ENCODE data around the gene MAPK8IP1. TPM values are rescaled to one million over a fixed set of nuclear protein-coding genes. Genes with fewer than 3 reads are reported as not detected.
A peak's percentile ranks its signal among the peaks of the same experiment; 100 is the strongest.

The MAPK8IP1 gene
- polyA plus RNA-seq, 1 donor (not counting 4 experiments of a cell fraction or from before 2014, with no cell fraction given), result 0.51 TPM

- H3K27ac ChIP-seq (ENCODE audit: control insufficient read depth, insufficient read depth, low read length), result no peak overlapping the region
- dilution Hi-C loops (cut with MboI; ENCODE audit: extremely low pct_ligation_motif_present, low sequenced_read_pairs), result no loop called here
- no peaks in the 10 kb centered on the region for H3K27me3 ChIP-seq (ENCODE audit: control insufficient read depth, extremely low read depth, insufficient read depth, low read length)
- DNase-seq (ENCODE audit: low read depth, low spot score) (no peak), FAIRE-seq (no peak)
- H3K4me3 ChIP-seq (ENCODE audit: control insufficient read depth in 2 of 3, extremely low read depth in 1 of 3, insufficient read depth in 2 of 3, low read depth in 1 of 3, low read length in 3 of 3), result no peak overlapping the region
- H3K79me2 ChIP-seq (ENCODE audit: control insufficient read depth, insufficient read depth, low read length), result peaks cover 1% of the 10 kb centered on the region
- peaks cover 2% of the 10 kb centered on the region for H4K20me1 ChIP-seq (ENCODE audit: control insufficient read depth, extremely low read depth, insufficient read depth, low read length)
- H3K4me1 ChIP-seq (ENCODE audit: control insufficient read depth, extremely low read depth, insufficient read depth, low read length), result peaks cover 15% of the 10 kb centered on the region
- H2AFZ ChIP-seq (ENCODE audit: control insufficient read depth, low read length), result no peak overlapping the region
- H3K9me3 ChIP-seq (ENCODE audit: control insufficient read depth, low read depth, low read length), result no peaks in the 10 kb centered on the region
- TF ChIP-seq CTCF (optimal IDR thresholded peaks at IDR 0.05 in 1 of 3, IDR thresholded peaks at IDR 0.05 in 1 of 3, conservative IDR thresholded peaks at IDR 0.05 in 1 of 3; ENCODE audit: extremely low read depth in 1 of 3, insufficient read depth in 2 of 3, low read length in 3 of 3), result no peak
- peaks cover 13 to 27% of the 10 kb centered on the region in 2 experiments for H3K36me3 ChIP-seq (ENCODE audit: control insufficient read depth in 2 of 2, extremely low read depth in 1 of 2, insufficient read depth in 2 of 2, low read length in 2 of 2)
- H3K9ac ChIP-seq (ENCODE audit: control insufficient read depth, extremely low read depth, insufficient read depth, low read length), result no peak overlapping the region
- no peak overlapping the region for H3K4me2 ChIP-seq (ENCODE audit: control insufficient read depth, extremely low read depth, insufficient read depth, low read depth, low read length)
- peaks cover 3% of the 10 kb centered on the region for H3K9me1 ChIP-seq (ENCODE audit: control insufficient read depth, extremely low read depth, insufficient read depth, low read length)
Measured at GRCh38 chr11:45858751-45859398, 26.6 kb upstream of the MAPK8IP1 start.

GRCh38 chr11:45859661-45860140, 25.8 kb upstream of the MAPK8IP1 start:
- TF ChIP-seq CTCF (optimal IDR thresholded peaks at IDR 0.05 in 1 of 3, IDR thresholded peaks at IDR 0.05 in 1 of 3, conservative IDR thresholded peaks at IDR 0.05 in 1 of 3; ENCODE audit: extremely low read depth in 1 of 3, insufficient read depth in 2 of 3, low read length in 3 of 3) (no peak), EZH2 (IDR thresholded peaks at IDR 0.05; ENCODE audit: low read length) (no peak)
- Histone ChIP-seq H3K79me2 (ENCODE audit: control insufficient read depth, insufficient read depth, low read length) (no peaks in the 10 kb centered on the region), H4K20me1 (ENCODE audit: control insufficient read depth, extremely low read depth, insufficient read depth, low read length) (peaks cover 2% of the 10 kb centered on the region), H3K4me1 (ENCODE audit: control insufficient read depth, extremely low read depth, insufficient read depth, low read length) (peaks cover 15% of the 10 kb centered on the region), H3K36me3 (ENCODE audit: control insufficient read depth in 2 of 2, extremely low read depth in 1 of 2, insufficient read depth in 2 of 2, low read length in 2 of 2) (peaks cover 15 to 27% of the 10 kb centered on the region in 2 experiments), H3K4me2 (ENCODE audit: control insufficient read depth, extremely low read depth, insufficient read depth, low read depth, low read length) (peak overlapping the region; percentile 44), H3K27me3 (ENCODE audit: control insufficient read depth, extremely low read depth, insufficient read depth, low read length) (no peaks in the 10 kb centered on the region), H3K9me1 (ENCODE audit: control insufficient read depth, extremely low read depth, insufficient read depth, low read length) (peaks cover 3% of the 10 kb centered on the region), H3K4me3 (ENCODE audit: control insufficient read depth in 2 of 3, extremely low read depth in 1 of 3, insufficient read depth in 2 of 3, low read depth in 1 of 3, low read length in 3 of 3) (no peak overlapping the region), H3K9ac (ENCODE audit: control insufficient read depth, extremely low read depth, insufficient read depth, low read length) (peak overlapping the region; percentile 11), H3K27ac (ENCODE audit: control insufficient read depth, insufficient read depth, low read length) (peak overlapping the region; percentile 60), H3K9me3 (ENCODE audit: control insufficient read depth, low read depth, low read length) (no peaks in the 10 kb centered on the region), H2AFZ (ENCODE audit: control insufficient read depth, low read length) (no peak overlapping the region)
- DNase-seq (ENCODE audit: low read depth, low spot score) (peak; percentile 46), FAIRE-seq (peak; percentile 64)
- dilution Hi-C loops (cut with MboI; ENCODE audit: extremely low pct_ligation_motif_present, low sequenced_read_pairs), result no loop called here

Data from keratinocyte (primary cell).